ENCODE measurements around the gene HIF3A.

- TF ChIP-seq CTCF (IDR thresholded peaks at IDR 0.05; ENCODE audit: borderline replicate concordance, extremely low read depth, low read length, poor library complexity, severe bottlenecking) (no peak), EZH2 (IDR thresholded peaks at IDR 0.05; ENCODE audit: borderline replicate concordance, low read depth, low read length, severe bottlenecking) (no peak)
Observed at GRCh38 chr19:46320559-46320958, 23.7 kb downstream of the HIF3A start.

All from DND-41 (cell line).